GM18951 (cell line): Measurements from ENCODE around the gene EDRF1.

ENCODE experiments used
- POLR2A ChIP-seq: IDR thresholded peaks from 4 replicates; pipeline ENCODE4 v1.6.1; 2011; ENCODE audit warnings: mild to moderate bottlenecking; ENCODE audit not compliant: insufficient read length, insufficient read depth; ENCODE audit errors: extremely low read depth
- in situ Hi-C: fragments of 300-500 bp; cut with MboI; formaldehyde crosslinking; loops from one replicate; pipeline ENCODE4 v1.12.0; 2022; ENCODE audit warnings: low sequenced_read_pairs, mixed read lengths, inconsistent platforms; ENCODE audit not compliant: unreplicated experiment

Gene EDRF1

DNA sequence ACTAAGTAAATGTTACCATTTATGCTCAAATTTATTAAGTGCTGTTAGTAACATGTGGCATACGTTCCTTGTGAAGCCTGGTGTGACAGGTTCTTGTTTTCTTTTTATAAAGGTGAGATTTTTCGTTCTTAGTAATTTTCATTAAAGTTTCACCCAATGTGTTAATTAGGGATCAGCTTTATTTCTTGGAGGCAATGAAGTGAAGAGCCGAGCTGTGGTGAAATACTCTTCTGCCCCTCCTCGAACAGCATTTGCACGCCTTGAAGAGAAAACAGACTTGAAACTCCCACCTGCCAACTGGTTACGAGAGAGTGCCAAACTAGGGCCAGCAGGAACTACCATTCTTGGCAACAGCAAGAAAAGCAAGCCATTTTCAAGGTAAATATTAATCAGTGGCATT lies 1.5 kb downstream of the EDRF1 start:
- no peak for TF ChIP-seq POLR2A
- in situ Hi-C loops = no loop called here

DNA sequence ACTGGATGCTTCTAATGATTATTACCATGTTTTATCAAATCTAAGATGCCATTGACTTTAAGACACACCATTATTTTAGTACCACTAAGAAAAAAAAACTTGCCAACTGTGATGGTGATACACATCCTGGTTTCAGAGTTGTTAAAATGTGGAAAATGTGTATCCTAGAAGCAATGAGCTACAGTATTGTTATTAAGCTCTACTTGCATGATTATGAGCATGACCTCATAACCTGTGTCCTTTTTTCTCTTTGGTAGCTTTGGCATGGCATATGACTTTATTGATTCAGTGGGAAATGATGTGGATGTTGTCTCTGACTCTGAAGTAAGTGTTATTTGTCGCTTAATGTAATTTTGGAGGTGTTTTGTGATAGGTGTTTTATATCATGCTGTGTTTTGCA lies 3.3 kb downstream of the EDRF1 start:
- in situ Hi-C loops = no loop called here
- TF ChIP-seq POLR2A = no peak

DNA sequence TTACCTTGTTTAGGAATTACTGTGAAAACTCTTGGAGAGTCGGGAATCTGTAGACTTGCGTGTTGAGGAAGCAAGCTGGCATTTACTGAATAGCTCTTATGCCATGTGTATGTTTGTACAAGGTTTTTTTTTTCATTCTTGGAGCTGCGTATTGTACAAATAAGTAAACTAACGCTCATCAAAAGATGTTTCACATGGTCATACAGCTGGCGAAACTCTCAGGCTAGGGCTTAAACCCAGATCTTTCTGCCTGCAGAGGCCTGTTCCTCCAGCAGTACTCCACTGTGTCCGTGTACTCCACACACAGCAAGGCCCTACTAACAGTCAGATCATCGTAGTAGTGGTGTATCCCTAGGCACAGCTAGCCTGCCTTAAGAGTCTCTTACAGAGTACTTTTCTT lies 7.4 kb downstream of the EDRF1 start:
- no peak for TF ChIP-seq POLR2A
- in situ Hi-C loops = no loop called here

DNA sequence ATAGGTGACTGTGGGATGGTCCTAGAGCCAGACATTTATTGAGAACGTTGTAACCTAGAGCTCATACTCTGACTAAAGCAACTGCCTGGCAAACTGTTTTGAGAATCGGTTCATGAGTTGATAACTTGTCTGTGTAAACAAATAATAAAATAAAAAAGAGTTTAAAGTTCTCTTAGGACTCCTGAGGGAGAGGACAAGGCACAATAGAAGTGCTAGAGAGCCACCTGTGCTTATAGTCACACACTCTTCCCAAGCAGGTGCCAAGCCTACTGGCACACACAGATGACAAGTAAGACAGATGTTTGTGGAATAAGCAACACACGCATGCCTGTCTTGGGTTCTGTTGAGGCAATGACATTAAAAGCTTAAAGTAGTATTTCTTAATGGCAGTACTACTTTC lies 7.9 kb downstream of the EDRF1 start:
- in situ Hi-C loops = no loop called here
- no peak for TF ChIP-seq POLR2A

DNA sequence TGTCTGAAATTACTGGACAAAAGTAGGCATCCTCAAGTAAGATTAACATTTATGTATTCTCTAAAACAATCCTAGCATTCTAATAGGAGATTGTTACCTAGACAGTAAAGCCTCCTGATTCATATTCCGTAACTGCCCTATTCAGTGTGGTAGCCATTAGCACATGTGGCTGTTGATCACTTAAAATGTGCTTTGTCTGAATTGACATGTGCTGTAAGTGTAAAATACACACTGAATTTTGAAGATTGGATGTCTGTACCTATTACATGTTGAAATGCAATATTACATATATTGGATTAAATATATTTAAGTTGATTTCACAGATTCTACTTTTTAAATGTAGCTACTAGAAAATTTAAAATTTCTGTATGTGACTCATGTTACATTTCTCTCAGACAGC lies 14.6 kb downstream of the EDRF1 start:
- TF ChIP-seq POLR2A = no peak
- in situ Hi-C loops = no loop called here

DNA sequence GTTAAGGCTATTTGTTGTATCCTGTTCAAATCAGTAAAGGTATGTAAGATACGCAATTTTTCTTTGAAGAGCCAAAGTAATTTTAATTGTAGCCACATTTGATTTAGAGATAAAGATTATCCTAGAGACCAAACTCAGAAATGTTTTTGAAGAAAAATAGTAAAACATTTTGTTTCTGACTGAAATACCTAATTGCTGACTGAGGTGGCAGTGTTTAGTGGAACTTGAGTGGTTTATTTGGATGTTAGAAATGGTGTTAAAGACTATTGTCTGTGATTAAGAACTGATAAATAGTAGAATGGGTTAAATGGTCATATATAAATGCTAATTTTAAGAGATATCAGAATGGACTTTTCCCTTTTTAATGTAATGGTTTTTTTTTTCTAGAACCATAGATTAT lies 15.3 kb downstream of the EDRF1 start:
- in situ Hi-C loops = no loop called here
- TF ChIP-seq POLR2A = no peak

DNA sequence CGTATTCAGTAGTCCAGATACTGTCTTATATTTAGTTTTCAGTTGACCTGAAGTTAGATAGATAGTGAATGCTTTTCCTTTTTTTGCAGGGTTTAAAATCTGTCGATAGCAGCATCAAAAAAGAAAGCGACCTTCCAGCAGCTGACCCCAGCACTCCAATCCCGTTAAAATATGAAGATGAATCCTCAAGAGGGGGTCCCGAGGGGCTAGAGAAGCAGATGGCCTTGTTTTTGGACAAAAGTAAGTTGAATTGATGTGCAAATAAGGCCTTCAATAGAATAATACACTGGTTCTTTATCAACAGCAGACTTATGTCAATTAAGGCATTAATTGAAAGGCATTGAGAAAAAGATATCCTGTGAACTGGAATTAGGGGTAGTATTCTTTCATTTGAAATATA lies 18.7 kb downstream of the EDRF1 start:
- TF ChIP-seq POLR2A = no peak
- in situ Hi-C loops = no loop called here

DNA sequence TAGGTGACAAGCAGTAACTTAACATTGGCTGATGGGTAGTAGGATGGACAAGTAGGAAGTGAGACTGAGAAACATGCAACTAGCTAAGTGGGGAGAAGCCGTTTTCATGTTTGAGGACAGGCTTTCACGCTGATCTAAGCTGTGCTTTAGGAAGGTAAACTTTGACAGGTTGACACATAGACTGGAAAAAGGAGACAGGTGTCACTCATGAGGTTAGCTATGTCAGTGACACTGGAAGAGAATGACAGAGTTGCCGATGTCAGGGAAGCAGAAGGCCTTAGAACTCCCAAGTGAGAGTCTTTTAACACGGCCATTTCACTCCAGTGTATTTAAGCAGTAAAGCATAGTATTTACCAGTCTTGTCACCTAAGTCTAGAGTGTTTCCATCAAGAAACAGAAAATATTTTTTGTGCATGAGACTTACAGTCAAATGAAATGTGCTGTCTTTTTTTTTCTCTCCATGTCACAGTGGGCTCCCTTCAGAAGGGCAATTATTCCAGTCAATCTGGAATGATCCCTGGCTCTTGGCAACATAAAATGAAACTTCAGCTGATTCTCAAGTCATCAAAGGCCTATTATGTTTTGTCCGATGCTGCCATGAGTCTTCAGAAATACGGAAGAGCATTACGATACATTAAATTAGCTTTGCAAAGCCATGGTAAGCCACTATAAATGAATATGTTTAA lies 20.6 kb downstream of the EDRF1 start:
- in situ Hi-C loops = no loop called here
- TF ChIP-seq POLR2A = no peak

DNA sequence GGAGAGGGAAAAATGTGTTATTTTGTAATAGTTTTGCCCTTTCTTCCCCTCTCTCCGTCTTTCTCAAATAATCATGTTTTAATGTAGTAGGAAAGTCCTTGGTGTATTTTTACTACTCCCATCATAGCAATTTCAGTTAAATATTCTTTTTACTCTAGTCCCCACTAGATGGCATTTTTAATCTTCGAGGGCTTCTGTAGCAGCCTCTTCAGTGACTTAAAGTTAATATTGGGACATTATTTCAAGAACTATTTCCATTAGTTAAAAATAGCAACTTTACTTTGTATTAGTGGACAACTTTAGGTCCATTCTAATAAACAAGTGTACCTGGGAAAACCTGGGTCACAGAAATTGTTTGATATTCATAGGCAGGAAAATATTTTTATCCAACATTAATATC lies 23.0 kb downstream of the EDRF1 start:
- in situ Hi-C loops = no loop called here
- no peak for TF ChIP-seq POLR2A

DNA sequence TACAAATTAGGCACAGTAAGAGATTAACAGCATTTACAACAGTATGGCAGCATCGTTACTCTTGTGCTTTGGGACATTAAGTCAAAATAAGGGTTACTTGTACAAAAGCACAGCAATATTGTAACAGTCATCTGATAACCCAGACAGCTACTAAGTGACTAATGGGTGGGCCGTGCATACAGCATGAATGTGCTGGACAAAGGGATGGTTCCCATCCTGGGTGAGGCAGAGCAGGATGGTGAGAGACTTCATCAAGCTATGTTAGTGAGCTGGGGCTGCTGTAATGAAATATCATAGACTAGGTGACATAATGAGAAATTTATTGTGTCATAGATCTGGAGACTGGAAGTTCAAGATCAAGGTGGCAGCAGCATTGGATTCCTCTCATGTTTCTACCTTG lies 25.4 kb downstream of the EDRF1 start:
- in situ Hi-C loops = no loop called here
- TF ChIP-seq POLR2A = no peak

DNA sequence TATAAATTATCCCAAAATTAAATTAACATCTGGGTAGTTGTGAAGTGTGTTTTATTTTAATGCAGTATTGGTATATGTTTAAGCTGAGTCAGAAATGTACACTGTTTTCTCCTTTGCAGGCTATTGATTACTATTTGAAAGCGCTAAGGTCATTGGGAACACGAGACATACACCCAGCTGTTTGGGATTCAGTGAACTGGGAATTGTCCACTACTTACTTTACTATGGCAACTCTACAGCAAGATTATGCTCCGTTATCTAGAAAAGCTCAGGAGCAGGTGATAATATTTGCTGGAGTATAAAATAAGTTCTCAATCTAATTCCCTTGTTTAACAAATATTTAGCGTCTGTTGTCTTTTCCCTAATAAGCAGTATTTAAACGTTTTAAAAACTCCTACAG lies 27.9 kb downstream of the EDRF1 start:
- in situ Hi-C loops = no loop called here
- TF ChIP-seq POLR2A = no peak

DNA sequence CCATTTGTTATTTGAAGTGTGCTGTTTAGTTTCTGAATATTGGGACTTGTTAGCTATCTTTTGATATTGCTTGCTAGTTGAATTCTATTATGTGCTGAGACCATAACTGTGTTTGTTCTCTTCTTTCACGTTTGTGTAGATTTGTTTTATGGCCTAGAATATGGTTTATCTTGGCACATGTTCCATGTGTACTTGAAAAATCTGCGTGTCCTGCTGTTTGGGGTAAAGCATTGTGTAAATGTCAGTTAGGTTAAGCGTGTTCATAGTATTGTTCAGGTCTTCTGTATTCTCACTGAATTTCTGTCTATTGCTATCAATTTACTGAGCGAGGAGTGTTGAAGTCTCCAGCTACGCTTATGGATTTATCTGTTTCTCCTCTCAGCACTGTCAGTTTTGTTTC lies 36.7 kb downstream of the EDRF1 start:
- in situ Hi-C loops = no loop called here
- TF ChIP-seq POLR2A = no peak

DNA sequence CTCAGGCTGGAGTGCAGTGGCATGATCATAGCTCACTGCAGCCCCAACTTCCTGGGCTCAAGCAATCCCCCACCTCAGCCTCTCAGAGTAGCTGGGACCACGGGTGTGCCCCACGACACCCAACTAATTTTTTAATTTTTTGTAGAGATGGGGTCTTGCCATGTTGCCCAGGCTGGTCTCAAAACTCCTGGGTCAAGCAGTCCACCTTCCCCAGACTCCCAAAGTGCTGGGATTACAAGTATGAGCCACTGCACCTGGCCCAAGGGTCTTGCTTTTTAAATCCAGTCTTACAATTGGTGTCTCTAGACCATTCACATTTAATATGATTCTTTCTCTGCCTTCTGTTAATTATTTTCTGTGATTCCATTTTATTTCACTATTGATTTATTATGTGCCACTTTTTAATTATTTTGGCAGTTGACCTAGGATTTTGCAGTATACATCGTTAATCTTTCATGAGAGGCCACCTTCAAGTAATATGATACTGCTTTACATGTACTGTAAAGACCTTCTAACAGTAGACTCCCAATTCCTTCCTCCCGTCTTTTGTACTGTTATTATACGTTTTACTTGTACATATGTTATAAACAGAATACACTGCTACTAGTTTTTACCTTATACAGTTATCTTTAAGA lies 37.5 kb downstream of the EDRF1 start:
- in situ Hi-C loops = no loop called here
- no peak for TF ChIP-seq POLR2A

DNA sequence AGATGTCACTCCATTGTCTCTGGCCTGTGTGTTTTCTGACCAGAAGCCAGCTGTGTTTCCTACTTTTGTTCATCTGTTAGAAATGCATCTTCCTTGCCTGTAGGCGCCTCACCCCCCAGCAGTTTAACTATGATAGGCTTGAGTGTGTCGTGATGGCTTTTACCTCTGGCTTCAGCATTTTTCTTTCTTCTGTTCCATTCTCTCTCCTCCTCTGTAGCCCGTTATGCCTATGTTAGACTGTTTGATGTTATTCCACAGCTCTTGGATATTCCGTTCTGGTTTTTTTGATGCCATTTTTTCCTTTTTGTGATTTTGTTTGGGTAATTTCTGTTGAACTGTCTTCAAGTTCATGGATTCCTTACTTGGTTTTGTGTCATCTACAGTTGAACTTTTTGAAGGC lies 38.2 kb downstream of the EDRF1 start:
- in situ Hi-C loops = no loop called here
- TF ChIP-seq POLR2A = no peak
